ENCODE measurements around the gene CYBB. TPM values are rescaled to one million over a fixed set of nuclear protein-coding genes. Genes with fewer than 3 reads are reported as not detected.

Gene CYBB
- total RNA-seq, 1 donor from 2014 or later = 420 TPM

DNA sequence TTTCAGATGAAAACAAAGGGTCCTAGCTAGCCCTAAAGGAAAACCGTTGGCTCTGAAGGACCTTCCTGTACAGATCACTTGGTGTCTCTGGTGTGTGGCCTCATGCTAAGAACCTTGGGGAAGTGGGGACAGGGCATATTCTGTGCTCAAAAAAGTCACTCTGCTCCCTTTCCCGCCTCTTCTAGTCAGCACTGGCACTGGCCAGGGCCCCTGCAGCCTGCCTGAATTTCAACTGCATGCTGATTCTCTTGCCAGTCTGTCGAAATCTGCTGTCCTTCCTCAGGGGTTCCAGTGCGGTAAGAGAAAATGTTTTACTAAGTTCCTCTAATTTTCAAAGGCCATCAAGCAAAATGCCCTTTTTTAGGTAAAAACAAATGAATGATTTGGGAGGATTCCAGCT is 3.4 kb downstream of the CYBB start:
- DNase-seq = no peak
- Histone ChIP-seq H3K4me3 (peak overlapping the region; percentile 25), H3K9me3 (no peaks in the 10 kb centered on the region), H3K36me3 (no peaks in the 10 kb centered on the region), H3K27ac (no peak overlapping the region), H3K27me3 (ENCODE audit: low read depth) (no peaks in the 10 kb centered on the region), H3K4me1 (no peaks in the 10 kb centered on the region)
- TF ChIP-seq, protein P1, sequence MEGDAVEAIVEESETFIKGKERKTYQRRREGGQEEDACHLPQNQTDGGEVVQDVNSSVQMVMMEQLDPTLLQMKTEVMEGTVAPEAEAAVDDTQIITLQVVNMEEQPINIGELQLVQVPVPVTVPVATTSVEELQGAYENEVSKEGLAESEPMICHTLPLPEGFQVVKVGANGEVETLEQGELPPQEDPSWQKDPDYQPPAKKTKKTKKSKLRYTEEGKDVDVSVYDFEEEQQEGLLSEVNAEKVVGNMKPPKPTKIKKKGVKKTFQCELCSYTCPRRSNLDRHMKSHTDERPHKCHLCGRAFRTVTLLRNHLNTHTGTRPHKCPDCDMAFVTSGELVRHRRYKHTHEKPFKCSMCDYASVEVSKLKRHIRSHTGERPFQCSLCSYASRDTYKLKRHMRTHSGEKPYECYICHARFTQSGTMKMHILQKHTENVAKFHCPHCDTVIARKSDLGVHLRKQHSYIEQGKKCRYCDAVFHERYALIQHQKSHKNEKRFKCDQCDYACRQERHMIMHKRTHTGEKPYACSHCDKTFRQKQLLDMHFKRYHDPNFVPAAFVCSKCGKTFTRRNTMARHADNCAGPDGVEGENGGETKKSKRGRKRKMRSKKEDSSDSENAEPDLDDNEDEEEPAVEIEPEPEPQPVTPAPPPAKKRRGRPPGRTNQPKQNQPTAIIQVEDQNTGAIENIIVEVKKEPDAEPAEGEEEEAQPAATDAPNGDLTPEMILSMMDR (IDR thresholded peaks at IDR 0.05) = no peak
- intact Hi-C loops (cut with DNase I) = no loop called here
- ATAC-seq = no peak

DNA sequence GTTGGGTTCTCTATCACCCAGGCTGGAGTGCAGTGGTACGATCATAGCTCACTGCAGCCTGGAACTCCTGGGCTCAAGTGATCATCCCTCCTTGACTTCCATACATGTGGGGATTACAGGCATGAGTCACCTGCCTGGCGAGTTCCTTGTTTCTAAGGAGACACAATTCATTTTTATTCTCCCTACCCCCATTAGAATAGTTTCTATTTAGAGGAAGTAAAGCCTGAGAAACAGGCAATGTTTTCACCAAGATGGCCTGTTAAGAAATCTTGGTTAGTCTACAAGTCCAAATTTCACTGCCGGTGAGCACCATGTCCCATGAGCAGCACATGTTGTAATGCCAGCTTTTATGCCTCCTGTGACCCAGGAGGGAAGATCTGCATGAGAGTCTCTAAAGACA is 5.7 kb downstream of the CYBB start:
- peak; percentile 51 for DNase-seq

DNA sequence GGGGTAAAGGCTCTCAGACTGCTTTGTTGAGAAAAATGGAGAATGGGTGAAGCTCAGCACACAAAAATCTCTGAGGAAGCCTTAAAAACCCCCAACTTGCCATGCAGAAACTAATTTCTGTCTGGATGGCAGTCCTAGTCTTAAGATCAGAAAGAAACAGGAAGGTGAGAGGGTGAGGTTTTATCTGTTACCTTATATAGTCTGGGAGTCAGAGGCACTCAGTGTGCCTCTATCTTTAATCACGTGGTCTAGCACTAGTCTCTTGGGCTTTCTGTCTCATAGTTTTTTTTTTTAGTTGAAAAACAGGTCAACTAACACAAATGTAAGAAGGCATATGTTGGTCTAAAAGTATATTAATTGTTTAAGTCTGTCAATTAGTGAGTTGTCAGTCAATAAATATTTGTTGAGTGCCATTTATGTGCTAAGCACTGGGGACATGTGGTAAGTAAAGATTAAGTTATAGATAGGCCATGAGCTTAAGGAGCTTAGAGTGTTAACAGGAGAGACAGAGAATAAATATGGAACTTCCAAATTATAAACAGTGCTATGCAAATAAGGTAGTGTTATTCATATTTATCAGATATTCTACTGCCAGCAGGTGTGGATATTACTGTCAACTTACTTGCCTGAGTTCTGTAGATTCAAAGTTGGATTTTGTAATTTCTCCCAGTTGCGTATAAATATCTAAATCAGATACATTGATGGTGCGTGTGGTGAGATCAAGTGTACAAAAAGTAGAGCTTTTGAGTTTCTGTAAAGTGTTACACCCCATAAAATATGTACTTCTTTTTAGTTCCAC is 7.0 kb downstream of the CYBB start:
- Histone ChIP-seq H3K36me3 (no peaks in the 10 kb centered on the region), H3K27ac (peak overlapping the region; percentile 36), H3K4me1 (no peaks in the 10 kb centered on the region), H3K9me3 (no peaks in the 10 kb centered on the region), H3K27me3 (ENCODE audit: low read depth) (no peaks in the 10 kb centered on the region), H3K4me3 (no peak overlapping the region)
- TF ChIP-seq, protein P1 (IDR thresholded peaks at IDR 0.05) = no peak
- ATAC-seq = no peak
- intact Hi-C loops (cut with DNase I) = no loop called here
- no peak for DNase-seq

More for the DNA sequence above, 5.7 kb downstream of the CYBB start:
- H3K27ac ChIP-seq = no peak overlapping the region
- no peaks in the 10 kb centered on the region for H3K9me3 ChIP-seq
- intact Hi-C loops (cut with DNase I) = no loop called here
- H3K4me1 ChIP-seq = no peaks in the 10 kb centered on the region
- H3K27me3 ChIP-seq (ENCODE audit: low read depth) = no peaks in the 10 kb centered on the region
- H3K36me3 ChIP-seq = no peaks in the 10 kb centered on the region
- no peak overlapping the region for H3K4me3 ChIP-seq
- TF ChIP-seq, protein P1 (IDR thresholded peaks at IDR 0.05) = no peak
- peak; percentile 47 for ATAC-seq

DNA sequence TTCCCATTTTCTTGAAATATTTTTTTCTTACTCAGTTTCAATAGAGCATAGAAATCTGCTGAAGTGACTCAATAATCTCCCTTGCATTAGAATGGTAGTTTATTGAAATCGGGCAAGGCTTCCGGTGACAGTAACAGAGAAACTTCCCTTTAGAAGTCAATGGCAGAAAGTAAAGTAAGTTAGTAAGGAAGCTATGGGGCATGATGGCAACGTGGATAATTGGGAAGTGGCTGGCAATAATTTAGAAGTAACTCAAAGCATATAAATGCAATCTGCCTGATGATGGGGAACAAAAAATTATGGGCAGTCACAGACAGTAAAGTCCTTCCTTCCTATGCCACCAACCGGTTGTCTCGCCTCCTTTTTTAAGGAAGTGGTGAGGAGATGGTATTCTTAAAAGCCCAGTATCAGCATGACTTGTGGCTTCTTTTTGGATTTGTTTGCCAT is 7.6 kb downstream of the CYBB start:
- H3K27me3 ChIP-seq (ENCODE audit: low read depth) = no peaks in the 10 kb centered on the region
- H3K4me1 ChIP-seq = no peaks in the 10 kb centered on the region
- H3K27ac ChIP-seq = no peak overlapping the region
- no peaks in the 10 kb centered on the region for H3K36me3 ChIP-seq
- ATAC-seq (peak; percentile 48 to 49), DNase-seq (no peak)
- H3K4me3 ChIP-seq = no peak overlapping the region
- TF ChIP-seq, protein P1 (IDR thresholded peaks at IDR 0.05) = no peak
- H3K9me3 ChIP-seq = no peaks in the 10 kb centered on the region
- intact Hi-C loops (cut with DNase I) = no loop called here

DNA sequence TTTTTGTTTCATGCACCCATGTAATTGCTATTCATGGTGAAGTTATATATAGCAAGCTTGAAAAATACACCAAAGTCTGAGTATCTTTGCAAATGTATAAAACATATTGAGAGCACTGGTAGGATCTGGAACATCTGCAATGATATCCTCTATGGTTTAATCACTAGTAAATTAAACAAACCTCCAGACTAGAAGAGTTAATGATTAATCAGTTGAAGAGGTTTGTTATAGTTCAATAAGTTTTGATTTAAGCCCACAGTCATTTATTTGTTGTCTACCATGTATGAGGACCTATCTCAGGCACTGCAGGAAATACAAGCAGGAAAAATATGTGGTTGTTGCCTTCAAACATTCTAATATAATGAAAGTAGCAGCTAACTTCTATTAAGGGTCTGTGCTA is 16.5 kb downstream of the CYBB start:
- Histone ChIP-seq H3K9me3 (no peaks in the 10 kb centered on the region), H3K27me3 (ENCODE audit: low read depth) (no peaks in the 10 kb centered on the region), H3K27ac (no peak overlapping the region), H3K4me1 (no peaks in the 10 kb centered on the region), H3K4me3 (no peak overlapping the region), H3K36me3 (no peaks in the 10 kb centered on the region)
- ATAC-seq (no peak), DNase-seq (no peak)
- intact Hi-C loops (cut with DNase I) = no loop called here
- TF ChIP-seq, protein P1 (IDR thresholded peaks at IDR 0.05) = no peak

Data from lower lobe of right lung (tissue), 2 donors.